Activated T-helper 17 cell treated with anti-CD3 and anti-CD28 coated beads, Interleukin-2, amount 50 U/mL, for 72 hours (primary cell): ENCODE data around the gene IL1RL1. TPM values are rescaled to one million over a fixed set of nuclear protein-coding genes. Genes with fewer than 3 reads are reported as not detected.
"Not testable (repeated sequence)": the region's sequence is repeated elsewhere in the genome, so short reads cannot be mapped to it uniquely, and the experiment has no call there.

Source experiments
- ATAC-seq: fragments of 150-1000 bp; cut with Tn5 transposase; replicated peaks from 2 replicates; pipeline ENCODE4 v1.10.0; 2021; ENCODE audit warnings: mild to moderate bottlenecking, moderate library complexity
- H3K27ac Mint-ChIP-seq: one replicate; pipeline ENCODE4 v1.8.0; 2022; ENCODE audit warnings: mixed read lengths
- H3K27me3 Mint-ChIP-seq: one replicate; pipeline ENCODE4 v1.8.0; 2022; ENCODE audit warnings: mixed read lengths
- H3K36me3 Mint-ChIP-seq: one replicate; pipeline ENCODE4 v1.8.0; 2022; ENCODE audit warnings: low read depth, mild to moderate bottlenecking, mixed read lengths
- H3K4me1 Mint-ChIP-seq: one replicate; pipeline ENCODE4 v1.8.0; 2022; ENCODE audit warnings: mixed read lengths
- H3K4me3 Mint-ChIP-seq: one replicate; pipeline ENCODE4 v1.8.0; 2022; ENCODE audit warnings: mild to moderate bottlenecking, mixed read lengths
- H3K9me3 Mint-ChIP-seq: one replicate; pipeline ENCODE4 v1.8.0; 2022; ENCODE audit warnings: mixed read lengths
- total RNA-seq, 2 donors: library from RNA; stranded (reverse); gene quantifications; one replicate each; pipeline ENCODE4 v1.2.3, GENCODE V29; 2022

IL1RL1 gene
- total RNA-seq, 2 donors from 2014 or later: 0.24 to 0.79 TPM

- Mint-ChIP-seq H3K4me1 (peaks cover 19% of the 10 kb centered on the region), H3K36me3 (no peaks in the 10 kb centered on the region), H3K27me3 (no peaks in the 10 kb centered on the region), H3K4me3 (peak overlapping the region; percentile 64), H3K9me3 (no peaks in the 10 kb centered on the region), H3K27ac (peak overlapping the region; percentile 81)
- ATAC-seq: peak; percentile 24
Observed at GRCh38 chr2:102304268-102304667, 7.1 kb upstream of the IL1RL1 start.

GRCh38 chr2:102304711-102305611 lies 6.4 kb upstream of the IL1RL1 start:
- ATAC-seq: peak; percentile 59
- H3K4me1 Mint-ChIP-seq: peaks cover 19% of the 10 kb centered on the region

GRCh38 chr2:102306125-102306524 lies 5.2 kb upstream of the IL1RL1 start:
- ATAC-seq: no peak
- Mint-ChIP-seq H3K4me3 (peak overlapping the region; percentile 64), H3K27me3 (peaks cover 4% of the 10 kb centered on the region), H3K4me1 (peaks cover 19% of the 10 kb centered on the region), H3K36me3 (no peaks in the 10 kb centered on the region), H3K27ac (peak overlapping the region; percentile 81), H3K9me3 (no peaks in the 10 kb centered on the region)

More at GRCh38 chr2:102304711-102305611, 6.4 kb upstream of the IL1RL1 start:
- peaks cover 4% of the 10 kb centered on the region for H3K27me3 Mint-ChIP-seq
- H3K27ac Mint-ChIP-seq: peak overlapping the region; percentile 81
- peak overlapping the region; percentile 64 for H3K4me3 Mint-ChIP-seq
- H3K9me3 Mint-ChIP-seq: no peaks in the 10 kb centered on the region
- H3K36me3 Mint-ChIP-seq: no peaks in the 10 kb centered on the region

GRCh38 chr2:102313025-102313424 lies 1.7 kb downstream of the IL1RL1 start:
- Mint-ChIP-seq H3K9me3 (no peaks in the 10 kb centered on the region), H3K4me1 (no peaks in the 10 kb centered on the region), H3K27ac (no peak overlapping the region), H3K4me3 (no peak overlapping the region), H3K36me3 (no peaks in the 10 kb centered on the region), H3K27me3 (peaks cover 4% of the 10 kb centered on the region)
- peak; percentile 48 for ATAC-seq

- H3K4me3 Mint-ChIP-seq: no peak overlapping the region
- ATAC-seq: no peak
- peaks cover 4% of the 10 kb centered on the region for H3K27me3 Mint-ChIP-seq
- no peaks in the 10 kb centered on the region for H3K9me3 Mint-ChIP-seq
- no peaks in the 10 kb centered on the region for H3K4me1 Mint-ChIP-seq
- H3K36me3 Mint-ChIP-seq: no peaks in the 10 kb centered on the region
- H3K27ac Mint-ChIP-seq: no peak overlapping the region
Observed at GRCh38 chr2:102313471-102313870, 2.1 kb downstream of the IL1RL1 start.

- no peaks in the 10 kb centered on the region for H3K36me3 Mint-ChIP-seq
- peaks cover 4% of the 10 kb centered on the region for H3K27me3 Mint-ChIP-seq
- ATAC-seq: no peak
- no peaks in the 10 kb centered on the region for H3K4me1 Mint-ChIP-seq
- no peaks in the 10 kb centered on the region for H3K9me3 Mint-ChIP-seq
- no peak overlapping the region for H3K27ac Mint-ChIP-seq
- H3K4me3 Mint-ChIP-seq: no peak overlapping the region
Observed at GRCh38 chr2:102313950-102314349, 2.6 kb downstream of the IL1RL1 start.

GRCh38 chr2:102315921-102316320 lies 4.6 kb downstream of the IL1RL1 start:
- H3K9me3 Mint-ChIP-seq: no peaks in the 10 kb centered on the region
- no peaks in the 10 kb centered on the region for H3K4me1 Mint-ChIP-seq
- no peak overlapping the region for H3K27ac Mint-ChIP-seq
- no peak for ATAC-seq
- H3K4me3 Mint-ChIP-seq: no peak overlapping the region
- H3K27me3 Mint-ChIP-seq: no peaks in the 10 kb centered on the region
- H3K36me3 Mint-ChIP-seq: no peaks in the 10 kb centered on the region

- Mint-ChIP-seq H3K4me1 (no peaks in the 10 kb centered on the region), H3K36me3 (no peaks in the 10 kb centered on the region), H3K27me3 (no peaks in the 10 kb centered on the region), H3K27ac (no peak overlapping the region), H3K4me3 (no peak overlapping the region), H3K9me3 (no peaks in the 10 kb centered on the region)
- ATAC-seq: no peak
Observed at GRCh38 chr2:102317715-102318114, 6.4 kb downstream of the IL1RL1 start.

- H3K9me3 Mint-ChIP-seq: no peaks in the 10 kb centered on the region
- no peaks in the 10 kb centered on the region for H3K36me3 Mint-ChIP-seq
- no peaks in the 10 kb centered on the region for H3K4me1 Mint-ChIP-seq
- no peak for ATAC-seq
- H3K27me3 Mint-ChIP-seq: no peaks in the 10 kb centered on the region
- no peak overlapping the region for H3K4me3 Mint-ChIP-seq
- no peak overlapping the region for H3K27ac Mint-ChIP-seq
Observed at GRCh38 chr2:102318437-102318836, 7.1 kb downstream of the IL1RL1 start.

- Mint-ChIP-seq H3K36me3 (no peaks in the 10 kb centered on the region), H3K27ac (no peak overlapping the region), H3K4me1 (no peaks in the 10 kb centered on the region), H3K27me3 (peaks cover 10% of the 10 kb centered on the region), H3K9me3 (no peaks in the 10 kb centered on the region), H3K4me3 (no peak overlapping the region)
- no peak for ATAC-seq
Observed at GRCh38 chr2:102321941-102322719, 10.8 kb downstream of the IL1RL1 start.

GRCh38 chr2:102324914-102325313 lies 13.6 kb downstream of the IL1RL1 start:
- H3K4me1 Mint-ChIP-seq, ATAC-seq, H3K27me3 Mint-ChIP-seq, H3K9me3 Mint-ChIP-seq, H3K36me3 Mint-ChIP-seq, H3K4me3 Mint-ChIP-seq, H3K27ac Mint-ChIP-seq: not testable (repeated sequence)

GRCh38 chr2:102331311-102331980 lies 20.1 kb downstream of the IL1RL1 start:
- no peak overlapping the region for H3K4me3 Mint-ChIP-seq
- H3K27ac Mint-ChIP-seq: no peak overlapping the region

GRCh38 chr2:102334486-102334885 lies 23.1 kb downstream of the IL1RL1 start:
- no peak overlapping the region for H3K4me3 Mint-ChIP-seq
- H3K36me3 Mint-ChIP-seq: no peaks in the 10 kb centered on the region
- no peaks in the 10 kb centered on the region for H3K9me3 Mint-ChIP-seq
- no peaks in the 10 kb centered on the region for H3K27me3 Mint-ChIP-seq
- ATAC-seq: no peak
- no peak overlapping the region for H3K27ac Mint-ChIP-seq
- H3K4me1 Mint-ChIP-seq: no peaks in the 10 kb centered on the region

More at GRCh38 chr2:102331311-102331980, 20.1 kb downstream of the IL1RL1 start:
- Mint-ChIP-seq H3K4me1 (no peaks in the 10 kb centered on the region), H3K27me3 (peaks cover 2% of the 10 kb centered on the region), H3K9me3 (no peaks in the 10 kb centered on the region), H3K36me3 (no peaks in the 10 kb centered on the region)
- no peak for ATAC-seq

GRCh38 chr2:102335871-102336366 lies 24.6 kb downstream of the IL1RL1 start:
- H3K4me1 Mint-ChIP-seq: no peaks in the 10 kb centered on the region
- no peak for ATAC-seq
- H3K27me3 Mint-ChIP-seq: no peaks in the 10 kb centered on the region
- H3K4me3 Mint-ChIP-seq: no peak overlapping the region
- H3K27ac Mint-ChIP-seq: no peak overlapping the region
- no peaks in the 10 kb centered on the region for H3K36me3 Mint-ChIP-seq
- H3K9me3 Mint-ChIP-seq: no peaks in the 10 kb centered on the region
